ENCODE measurements around the gene CYP3A5.
"Not testable (repeated sequence)": the region's sequence is repeated elsewhere in the genome, so short reads cannot be mapped to it uniquely, and the experiment has no call there.

CYP3A5 gene

GRCh38 chr7:99679400-99680191 is at the start of gene CYP3A5:
Gene CYP3A5, minus strand, starts transcription at chr7:99679996. Its CDS starts 100 bp downstream, at chr7:99679896.
- no peak for DNase-seq (ENCODE audit: low read depth in 2 of 2)

- DNase-seq (ENCODE audit: low read depth in 2 of 2): no peak
These were observed 48.8 kb upstream of the CYP3A5 start for GRCh38 chr7:99728615-99729014.

GRCh38 chr7:99723201-99723600 is 43.4 kb upstream of the CYP3A5 start:
- not testable (repeated sequence) for DNase-seq (ENCODE audit: low read depth in 2 of 2)

GRCh38 chr7:99720800-99721595 is 41.2 kb upstream of the CYP3A5 start:
- DNase-seq (ENCODE audit: low read depth in 2 of 2): no peak

- DNase-seq (ENCODE audit: low read depth in 2 of 2): no peak
These were observed 40.4 kb upstream of the CYP3A5 start for GRCh38 chr7:99719996-99720769.

DNA sequence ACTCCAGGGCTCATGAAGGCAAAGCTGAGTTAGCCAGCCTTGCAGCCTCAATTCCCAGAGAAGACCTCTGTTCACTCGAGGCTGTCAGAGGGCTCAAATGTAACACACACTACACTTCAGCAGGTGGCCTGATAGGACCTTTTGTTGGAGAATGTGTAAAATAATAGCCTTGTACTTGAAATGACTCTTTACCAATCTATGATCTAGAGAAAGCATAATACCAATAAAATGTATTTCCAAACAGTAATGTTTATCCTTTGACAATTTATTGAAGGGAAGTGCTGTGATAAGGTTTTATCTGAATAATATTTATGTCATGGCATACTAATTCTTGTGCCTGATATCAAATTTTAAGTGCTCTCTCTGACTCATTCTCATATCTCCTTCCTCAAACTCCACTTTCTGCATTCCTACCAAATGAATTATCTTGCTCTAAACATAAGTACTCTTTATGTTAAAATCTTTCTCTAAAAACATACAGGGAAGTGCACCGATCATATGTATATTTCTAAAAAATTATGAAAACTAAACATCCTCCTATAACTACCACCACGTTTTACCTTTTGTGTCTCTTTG is 34.3 kb upstream of the CYP3A5 start:
- DNase-seq (ENCODE audit: low read depth in 2 of 2): no peak

GRCh38 chr7:99709838-99710578 is 30.2 kb upstream of the CYP3A5 start:
- no peak for DNase-seq (ENCODE audit: low read depth in 2 of 2)

GRCh38 chr7:99709260-99709659 is 29.5 kb upstream of the CYP3A5 start:
- no peak for DNase-seq (ENCODE audit: low read depth in 2 of 2)

GRCh38 chr7:99707096-99707495 is 27.3 kb upstream of the CYP3A5 start:
- no peak for DNase-seq (ENCODE audit: low read depth in 2 of 2)

- DNase-seq (ENCODE audit: low read depth in 2 of 2): no peak
These were observed 20.1 kb upstream of the CYP3A5 start for GRCh38 chr7:99699946-99700345.

DNA sequence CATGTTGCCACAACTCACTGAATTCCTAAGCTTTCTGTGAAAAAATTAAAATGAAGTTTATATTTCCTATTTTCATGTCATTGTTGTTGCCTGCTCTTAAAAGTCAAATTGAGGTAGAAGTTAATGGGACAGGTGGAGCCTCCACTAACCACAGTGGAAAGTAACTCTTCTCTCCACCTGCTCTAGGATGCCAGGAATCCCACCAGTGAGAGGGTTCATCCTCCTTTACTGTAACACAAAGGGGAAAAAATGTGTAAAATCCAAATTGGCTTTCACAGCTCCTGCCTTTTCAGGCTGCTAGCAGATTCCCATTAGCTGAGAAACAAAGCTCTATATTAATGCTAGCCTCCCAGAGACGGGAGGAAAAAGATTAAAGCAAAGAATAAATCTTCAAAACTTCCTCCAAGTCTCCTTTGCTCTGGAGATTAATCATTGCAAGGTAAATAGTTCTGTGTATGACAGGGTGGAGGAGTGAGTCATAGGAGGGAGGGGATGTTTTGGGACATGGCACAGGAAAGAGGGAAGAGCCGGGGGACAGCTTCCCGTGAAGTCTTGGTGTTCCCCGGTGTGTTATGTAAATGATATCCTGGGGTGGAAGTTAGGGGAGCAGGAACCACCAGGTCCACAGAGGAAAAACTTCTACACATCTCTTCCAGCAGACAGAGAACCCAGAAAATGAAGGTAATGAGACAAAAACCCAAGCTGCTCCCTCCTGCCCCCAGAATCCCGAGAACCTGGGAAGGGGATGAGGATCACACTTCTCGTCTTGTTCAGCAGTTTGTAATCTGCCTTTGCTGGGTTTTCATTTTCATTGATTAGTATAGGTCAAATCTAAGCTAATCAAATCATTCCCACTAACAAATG is 19.3 kb upstream of the CYP3A5 start:
- not testable (repeated sequence) for DNase-seq (ENCODE audit: low read depth in 2 of 2)

DNA sequence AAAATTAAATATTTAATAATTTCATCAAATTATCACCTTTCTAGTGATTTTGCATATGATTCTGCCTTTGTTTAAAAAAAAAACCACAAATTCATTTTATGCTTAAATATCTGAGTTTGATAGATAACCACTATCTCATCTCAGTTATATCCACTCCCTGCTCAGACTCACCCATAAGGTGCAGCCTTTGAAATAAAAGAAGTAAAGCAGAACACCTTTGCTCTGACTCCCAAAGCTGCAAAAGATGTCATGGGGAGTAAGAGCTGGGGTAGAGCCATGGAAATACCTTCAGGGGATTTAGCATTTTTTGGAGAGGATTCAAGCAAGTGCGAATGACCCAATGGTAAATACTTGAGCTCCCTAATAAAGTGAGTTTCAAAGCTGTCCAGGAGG is 15.1 kb upstream of the CYP3A5 start:
- no peak for DNase-seq (ENCODE audit: low read depth in 2 of 2)

GRCh38 chr7:99694201-99694911 is 14.6 kb upstream of the CYP3A5 start:
- no peak for DNase-seq (ENCODE audit: low read depth in 2 of 2)

DNA sequence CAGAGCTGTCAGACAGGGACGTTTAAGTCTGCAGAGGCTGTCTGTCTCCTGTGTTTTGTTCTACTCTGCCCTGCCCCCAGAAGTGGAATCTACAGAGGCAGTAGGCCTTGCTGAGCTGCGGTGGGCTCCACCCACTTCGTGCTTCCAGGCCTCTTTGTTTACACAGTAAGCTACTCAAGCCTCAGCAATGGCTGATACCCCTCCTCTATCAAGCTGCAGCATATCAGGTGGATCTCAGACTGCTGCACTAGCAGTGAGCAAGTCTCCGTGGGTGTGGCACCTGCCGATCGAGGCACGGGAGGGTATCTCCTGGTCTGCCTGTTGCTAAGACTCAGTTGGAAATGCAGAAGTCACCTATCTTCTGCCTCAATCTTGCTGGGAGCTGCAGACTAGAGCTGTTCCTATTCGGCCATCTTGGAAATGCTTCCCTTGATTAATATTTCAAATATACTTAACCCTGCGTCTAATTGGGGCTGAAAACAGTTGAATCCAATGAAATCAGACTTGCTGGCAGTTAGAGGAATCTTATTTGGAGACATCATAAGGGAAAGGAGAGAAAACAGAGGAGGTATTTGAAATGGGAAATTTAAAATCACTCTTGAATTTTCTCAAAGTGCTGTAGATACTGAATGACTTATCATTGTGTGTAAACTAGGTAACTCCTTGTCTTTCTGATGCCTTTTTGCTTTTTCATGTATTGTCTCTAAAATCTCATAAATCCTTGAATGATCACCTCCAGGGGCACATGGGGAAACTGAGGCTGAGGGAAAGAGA is 13.8 kb upstream of the CYP3A5 start:
- no peak for DNase-seq (ENCODE audit: low read depth in 2 of 2)

- no peak for DNase-seq (ENCODE audit: low read depth in 2 of 2)
These were observed 13.3 kb upstream of the CYP3A5 start for GRCh38 chr7:99693100-99693426.

DNA sequence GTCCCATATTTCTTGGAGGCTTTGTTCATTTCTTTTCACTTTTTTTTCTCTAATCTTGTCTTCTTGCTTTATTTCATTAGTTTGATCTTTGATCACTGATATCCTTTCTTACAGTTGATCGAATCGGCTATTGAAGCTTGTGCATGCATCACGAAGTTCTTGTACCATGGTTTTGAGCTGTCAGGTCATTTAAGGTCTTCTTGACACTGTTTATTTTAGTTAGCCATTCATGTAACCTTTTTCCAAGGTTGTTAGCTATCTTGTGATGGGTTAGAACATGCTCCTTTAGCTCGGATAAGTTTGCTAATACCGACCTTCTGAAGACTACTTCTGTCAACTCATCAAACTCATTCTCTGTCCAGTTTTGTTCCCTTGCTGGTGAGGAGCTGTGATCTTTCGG is 12.8 kb upstream of the CYP3A5 start:
- not testable (repeated sequence) for DNase-seq (ENCODE audit: low read depth in 2 of 2)

GRCh38 chr7:99691658-99692057 is 11.9 kb upstream of the CYP3A5 start:
- not testable (repeated sequence) for DNase-seq (ENCODE audit: low read depth in 2 of 2)

- DNase-seq (ENCODE audit: low read depth in 2 of 2): not testable (repeated sequence)
These were observed 11.1 kb upstream of the CYP3A5 start for GRCh38 chr7:99690918-99691317.

Data from stimulated activated CD4-positive, alpha-beta T cell treated with anti-CD3 and anti-CD28 coated beads, Interleukin-1b, Interleukin-23, amount 100 ng/mL, for 4 hours (primary cell).